Measurements from ENCODE around the gene ABLIM1. TPM values are rescaled to one million over a fixed set of nuclear protein-coding genes. Genes with fewer than 3 reads are reported as not detected.
A peak's percentile ranks its signal among the peaks of the same experiment; 100 is the strongest.

Gene ABLIM1
- total RNA-seq, 1 donor from 2014 or later, result 34.3 TPM

DNA sequence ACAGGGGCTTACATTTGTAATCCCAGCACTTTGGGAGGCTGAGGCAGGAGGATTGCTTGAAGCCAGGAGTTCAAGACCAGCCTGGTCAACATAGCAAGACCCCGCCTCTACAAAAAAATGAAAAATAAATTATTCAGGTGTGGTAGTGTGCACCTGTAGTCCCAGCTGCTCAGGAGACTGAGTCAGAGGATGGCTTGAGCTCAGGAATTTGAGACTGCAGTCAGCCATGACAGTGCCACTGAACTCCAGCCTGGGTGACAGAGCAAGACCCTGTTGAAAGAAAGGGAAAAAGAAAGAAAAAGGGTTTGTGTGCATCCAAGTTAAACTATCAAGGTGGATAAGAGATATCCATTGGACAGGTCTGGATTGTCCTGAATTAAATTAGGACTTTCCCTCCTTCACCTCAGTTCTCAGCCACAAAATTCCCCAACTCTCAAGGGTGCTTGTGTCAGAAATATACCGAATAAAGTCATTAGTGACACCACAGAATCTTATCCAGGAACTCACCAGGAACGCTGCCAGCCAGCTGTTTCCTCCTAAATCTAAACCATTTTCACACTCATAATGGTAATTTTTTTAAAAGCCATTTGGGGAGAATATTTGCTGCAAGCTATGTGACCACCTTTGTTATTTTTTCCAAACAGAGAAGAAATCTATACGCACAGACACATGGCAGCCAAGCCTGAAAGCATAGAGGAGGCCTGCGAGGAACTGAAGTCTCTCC lies 265.8 kb downstream of the ABLIM1 start:
- DNase-seq (ENCODE audit: low read depth in 2 of 2), result peak; percentile 75 to 89

DNA sequence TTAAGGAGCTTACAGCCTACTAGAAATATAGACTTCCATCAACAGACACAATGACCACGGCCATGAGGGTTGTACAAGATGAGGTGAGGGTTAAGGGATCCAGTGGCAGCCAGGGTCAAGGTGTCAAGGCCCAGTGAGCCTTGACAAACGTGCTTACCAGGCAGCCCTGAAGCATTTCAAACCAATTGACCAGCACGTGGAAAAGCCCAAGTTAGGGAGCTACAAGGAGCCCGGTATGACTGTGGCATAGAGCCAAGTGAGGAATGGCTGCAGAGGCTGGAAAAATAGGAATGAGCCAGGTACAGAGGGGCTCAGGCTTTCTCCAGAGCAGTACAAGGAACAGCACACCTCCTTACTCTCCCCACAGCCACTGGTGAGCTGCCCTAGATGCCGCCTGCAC lies 266.5 kb downstream of the ABLIM1 start:
- DNase-seq (ENCODE audit: low read depth in 2 of 2), result no peak

DNA sequence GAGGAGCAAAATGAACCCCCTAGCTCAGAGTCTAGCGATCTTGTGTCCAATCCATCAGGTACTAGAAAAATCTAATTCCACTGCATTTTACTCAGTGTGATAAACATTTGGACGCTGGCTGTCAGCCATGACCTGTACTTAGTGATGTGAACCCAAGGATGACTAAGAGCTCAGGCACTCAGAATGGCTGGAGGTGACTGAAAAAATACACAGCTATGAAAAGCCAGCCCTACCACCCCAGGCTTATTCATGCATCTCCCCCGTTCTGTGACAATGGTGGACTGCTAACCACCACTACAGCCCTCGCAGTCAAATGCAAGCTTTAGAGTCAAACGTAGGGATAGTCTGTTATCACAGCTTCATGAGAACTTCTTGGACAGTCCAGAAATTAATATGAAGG lies 268.6 kb downstream of the ABLIM1 start:
- DNase-seq (ENCODE audit: low read depth in 2 of 2), result peak; percentile 81 to 93

DNA sequence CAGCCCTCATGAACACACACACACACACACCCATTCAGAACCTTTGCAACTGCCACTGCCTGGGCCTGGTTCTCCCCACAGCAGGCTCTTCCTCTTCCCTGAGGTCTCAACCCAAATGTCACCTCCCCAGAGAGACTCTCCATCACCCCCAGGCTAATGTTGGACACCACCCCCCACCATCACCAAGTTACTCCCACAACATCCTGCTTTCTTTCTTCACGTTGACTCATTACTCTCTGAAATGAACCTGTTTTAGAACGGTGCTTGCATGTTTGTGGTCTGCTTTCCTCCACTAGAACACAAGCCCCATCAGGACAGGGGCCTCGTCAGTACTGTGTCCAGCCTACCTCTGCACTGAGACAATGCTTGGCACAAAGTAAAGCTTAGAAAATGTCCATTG lies 269.8 kb downstream of the ABLIM1 start:
- DNase-seq (ENCODE audit: low read depth in 2 of 2), result no peak

DNA sequence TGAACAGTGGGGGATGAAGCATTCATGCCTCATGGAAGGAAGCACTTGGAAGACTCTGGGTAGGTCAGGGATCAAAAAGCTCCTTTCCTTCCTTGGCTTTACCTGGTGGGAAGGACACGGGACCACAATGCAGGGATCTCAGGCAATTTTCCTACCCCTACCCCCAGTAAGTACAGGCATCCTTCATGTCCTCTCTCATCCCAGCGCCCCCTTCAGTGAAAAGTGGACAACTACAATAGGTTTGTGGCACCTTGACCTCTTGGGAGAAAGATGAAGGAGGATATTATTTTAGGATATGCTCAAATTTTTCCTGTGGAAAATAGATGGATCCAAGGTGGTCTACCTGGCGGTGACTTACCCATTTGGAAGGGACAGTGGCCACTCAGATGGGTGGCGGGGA lies 270.3 kb downstream of the ABLIM1 start:
- no peak for DNase-seq (ENCODE audit: low read depth in 2 of 2)

DNA sequence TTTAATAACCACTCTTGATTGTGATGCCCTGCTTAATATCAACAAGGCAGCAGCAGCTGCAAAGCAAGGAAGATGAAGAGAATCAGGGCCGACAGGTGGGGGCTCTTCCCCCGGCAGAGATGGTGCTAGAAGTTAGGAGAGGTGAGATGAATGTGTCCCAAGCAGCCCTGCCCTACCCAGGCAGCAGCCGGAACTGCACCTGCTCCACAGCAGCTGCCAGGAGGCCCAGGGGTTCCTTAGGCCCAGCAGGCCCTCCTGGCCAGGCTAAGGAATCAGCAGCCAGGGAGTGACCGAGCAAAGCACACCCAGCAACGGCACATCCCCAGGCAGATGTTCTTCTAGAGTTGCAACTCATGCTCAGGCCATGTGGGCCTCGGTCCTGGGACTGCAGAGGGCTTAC lies 271.6 kb downstream of the ABLIM1 start:
- DNase-seq (ENCODE audit: low read depth in 2 of 2), result no peak

DNA sequence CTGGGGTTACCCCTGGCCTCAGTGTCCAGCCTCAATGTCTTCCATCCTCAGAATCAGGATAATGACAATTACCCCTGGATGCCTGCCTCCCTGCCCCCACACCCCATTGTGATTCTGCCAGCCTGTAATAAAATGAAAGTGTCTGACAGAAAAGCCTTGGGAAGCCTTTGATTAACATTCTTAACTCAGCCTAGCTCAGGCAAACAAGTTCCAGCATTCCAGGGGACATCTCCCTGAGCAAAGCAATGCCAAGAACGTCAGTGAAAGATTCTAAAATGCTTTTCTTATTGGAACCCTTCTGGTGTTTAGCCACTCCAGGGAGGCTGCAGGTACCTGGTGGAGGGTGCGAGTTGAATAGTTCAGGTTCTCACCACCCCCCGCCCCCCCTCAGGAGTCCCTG lies 272.5 kb downstream of the ABLIM1 start:
- DNase-seq (ENCODE audit: low read depth in 2 of 2), result no peak

DNA sequence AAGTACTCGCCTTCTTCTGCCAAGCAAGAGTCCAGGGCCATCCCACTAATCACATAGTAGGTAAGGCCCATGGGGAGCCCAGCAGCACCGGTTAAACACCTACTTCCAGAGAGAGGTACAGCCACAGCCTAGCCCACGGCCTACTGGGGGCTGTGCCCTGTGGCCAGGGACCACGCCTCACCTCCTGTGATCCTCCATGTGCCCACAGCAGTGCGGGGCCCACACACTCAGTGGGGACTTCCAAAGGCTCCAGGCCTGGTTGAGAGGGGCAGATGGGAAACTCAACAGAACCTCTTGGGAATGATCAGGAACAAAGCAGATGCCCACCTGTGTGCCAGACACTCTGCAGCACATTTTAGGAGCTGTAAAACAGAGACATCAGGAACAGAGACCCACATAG lies 273.5 kb downstream of the ABLIM1 start:
- no peak for DNase-seq (ENCODE audit: low read depth in 2 of 2)

DNA sequence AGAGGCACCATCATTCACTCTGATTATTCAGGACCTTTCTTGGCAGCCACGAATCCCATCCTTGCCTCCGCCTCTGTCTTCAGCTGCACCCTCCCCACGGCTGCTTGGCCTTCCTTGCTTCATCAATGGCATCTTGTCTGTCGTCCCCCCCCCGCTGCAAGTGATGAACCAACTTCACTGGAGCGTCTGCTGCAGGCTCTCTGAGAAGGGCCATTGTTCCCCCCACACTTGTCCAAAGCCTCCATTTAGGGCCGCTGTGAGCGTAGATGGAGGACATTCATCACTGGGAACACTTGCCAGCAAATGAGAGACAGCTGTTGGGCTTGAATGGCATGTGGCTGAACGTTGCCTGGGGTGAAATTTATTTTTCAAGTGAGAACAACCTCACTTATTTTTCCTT lies 273.9 kb downstream of the ABLIM1 start:
- DNase-seq (ENCODE audit: low read depth in 2 of 2), result no peak

Other genes starting within 250 kb of the ABLIM1 start
- gene FHIP2A, start 163.5 kb upstream of the ABLIM1 start, total RNA-seq, result 20.5 and 24.2 TPM in 2 replicates